Endodermal cell (in vitro differentiated cells): ENCODE data around the gene TMCC2. TPM values are rescaled to one million over a fixed set of nuclear protein-coding genes. Genes with fewer than 3 reads are reported as not detected.

Source experiments
- DNase-seq: peaks from one replicate; pipeline ENCODE4 v3.0.0-alpha.2; 2017
- H3K27ac ChIP-seq: 2 replicates; pipeline ENCODE4 v1.5.1; 2013; ENCODE audit warnings: mild to moderate bottlenecking, low read depth, low read length, moderate library complexity
- H3K27me3 ChIP-seq: 2 replicates; pipeline ENCODE4 v1.6.1; 2013; ENCODE audit warnings: mild to moderate bottlenecking, low read length, moderate library complexity; ENCODE audit not compliant: insufficient read depth, control insufficient read depth, poor library complexity, severe bottlenecking
- H3K36me3 ChIP-seq: 2 replicates; pipeline ENCODE4 v1.7.0; 2013; ENCODE audit warnings: mild to moderate bottlenecking, low read length, moderate library complexity; ENCODE audit not compliant: control insufficient read depth, insufficient read depth
- H3K4me1 ChIP-seq: one replicate; pipeline ENCODE4 v1.7.0; 2013; ENCODE audit warnings: low read length; ENCODE audit not compliant: control insufficient read depth, insufficient read depth
- H3K4me3 ChIP-seq: 2 replicates; pipeline ENCODE4 v1.5.1; 2013; ENCODE audit warnings: mild to moderate bottlenecking, low read length, moderate library complexity
- H3K9ac ChIP-seq: 2 replicates; pipeline ENCODE4 v1.6.1; 2013; ENCODE audit warnings: mild to moderate bottlenecking, low read length, moderate library complexity; ENCODE audit not compliant: poor library complexity, severe bottlenecking; ENCODE audit errors: extremely low read depth
- H3K9me3 ChIP-seq: 2 replicates; pipeline ENCODE4 v1.6.1; 2013; ENCODE audit warnings: mild to moderate bottlenecking, low read length, moderate library complexity; ENCODE audit not compliant: control insufficient read depth
- H3K27ac Mint-ChIP-seq: 2 replicates; pipeline ENCODE4 v1.8.0; 2020; ENCODE audit warnings: mixed read lengths
- H3K27me3 Mint-ChIP-seq: 2 replicates; pipeline ENCODE4 v1.8.0; 2021; ENCODE audit warnings: mild to moderate bottlenecking, mixed read lengths; ENCODE audit not compliant: insufficient read depth
- H3K36me3 Mint-ChIP-seq: 2 replicates; pipeline ENCODE4 v1.8.0; 2020; ENCODE audit warnings: low read depth, mixed read lengths
- H3K4me1 Mint-ChIP-seq: 2 replicates; pipeline ENCODE4 v1.8.0; 2020; ENCODE audit warnings: mixed read lengths
- H3K4me3 Mint-ChIP-seq: 2 replicates; pipeline ENCODE4 v1.8.0; 2020; ENCODE audit warnings: mild to moderate bottlenecking, moderate library complexity, mixed read lengths
- H3K9me3 Mint-ChIP-seq: 2 replicates; pipeline ENCODE4 v1.8.0; 2020; ENCODE audit warnings: mild to moderate bottlenecking, mixed read lengths
- CTCF ChIP-seq: fragments of 200-600 bp; sonication (generic); conservative IDR thresholded peaks from 2 replicates; pipeline ENCODE4 v1.5.0; 2021; ENCODE audit warnings: antibody characterized with exemption, mild to moderate bottlenecking
- WGBS, 2 experiments: methylation state at CpG; one replicate each; pipeline versions ENCODE4 v1.1.5 to v1.1.7; 2013; ENCODE audit warnings: missing lambda C conversion rate in 2 of 2, mixed read lengths in 1 of 2; ENCODE audit not compliant: insufficient coverage in 1 of 2, insufficient read length in 1 of 2; 5-methylcytosine and 5-hydroxymethylcytosine counted together
- total RNA-seq, 2 donors: library from RNA; stranded (reverse); fragmentation: NEBNext Ultra II Directional in 1 of 2; extraction: Animal tissue kit (Norgen Biotek cat#: 25700) in 1 of 2; gene quantifications; 2 replicates in 1 of 2; 3 replicates in 1 of 2; pipeline ENCODE4 v1.2.1, GENCODE V29; 2021

The TMCC2 gene
- total RNA-seq, 2 donors from 2014 or later = 5.2 to 5.8 TPM

GRCh38 chr1:205298191-205298994 is 70.6 kb downstream of the TMCC2 start:
- H3K27me3 ChIP-seq = no peaks in the 10 kb centered on the region
- no peaks in the 10 kb centered on the region for H3K9me3 Mint-ChIP-seq
- DNase-seq = peak; percentile 94
- H3K4me3 ChIP-seq = no peak overlapping the region
- peaks cover 39% of the 10 kb centered on the region for H3K4me1 ChIP-seq
- H3K36me3 ChIP-seq = peaks cover 12% of the 10 kb centered on the region
- no peak for TF ChIP-seq CTCF
- no peaks in the 10 kb centered on the region for H3K27me3 Mint-ChIP-seq
- H3K4me3 Mint-ChIP-seq = no peak overlapping the region
- WGBS, 2 experiments = 71 to 74% methylated on average over 7 to 9 of the region's 9 CpGs
- peak overlapping the region; percentile 31 for H3K9ac ChIP-seq
- H3K27ac Mint-ChIP-seq = peak overlapping the region; percentile 99
- peaks cover 68% of the 10 kb centered on the region for H3K4me1 Mint-ChIP-seq
- peak overlapping the region; percentile 79 for H3K27ac ChIP-seq
- no peaks in the 10 kb centered on the region for H3K9me3 ChIP-seq
- peaks cover 10% of the 10 kb centered on the region for H3K36me3 Mint-ChIP-seq

- no peaks in the 10 kb centered on the region for H3K27me3 Mint-ChIP-seq
- 76 to 84% methylated on average over 5 to 9 of the region's 9 CpGs for WGBS, 2 experiments
- H3K9me3 Mint-ChIP-seq = no peaks in the 10 kb centered on the region
- TF ChIP-seq CTCF = no peak
- H3K9ac ChIP-seq = peak overlapping the region; percentile 96
- H3K4me1 Mint-ChIP-seq = peaks cover 51% of the 10 kb centered on the region
- peaks cover 22% of the 10 kb centered on the region for H3K36me3 Mint-ChIP-seq
- H3K36me3 ChIP-seq = peaks cover 26% of the 10 kb centered on the region
- H3K4me3 Mint-ChIP-seq = peak overlapping the region; percentile 48
- H3K27ac Mint-ChIP-seq = peak overlapping the region; percentile 99
- H3K27me3 ChIP-seq = no peaks in the 10 kb centered on the region
- peaks cover 21% of the 10 kb centered on the region for H3K4me1 ChIP-seq
- DNase-seq = no peak
- H3K27ac ChIP-seq = peak overlapping the region; percentile 100
- no peaks in the 10 kb centered on the region for H3K9me3 ChIP-seq
- H3K4me3 ChIP-seq = no peak overlapping the region
Observed at GRCh38 chr1:205300149-205300548, 72.4 kb downstream of the TMCC2 start.

- Mint-ChIP-seq H3K4me3 (peak overlapping the region; percentile 48), H3K4me1 (peaks cover 39% of the 10 kb centered on the region), H3K27ac (peak overlapping the region; percentile 99), H3K27me3 (no peaks in the 10 kb centered on the region), H3K9me3 (no peaks in the 10 kb centered on the region), H3K36me3 (peaks cover 32% of the 10 kb centered on the region)
- peak overlapping the region; percentile 100 for H3K27ac ChIP-seq
- no peaks in the 10 kb centered on the region for H3K27me3 ChIP-seq
- H3K4me3 ChIP-seq = peak overlapping the region; percentile 16
- H3K36me3 ChIP-seq = peaks cover 36% of the 10 kb centered on the region
- no peaks in the 10 kb centered on the region for H3K9me3 ChIP-seq
- TF ChIP-seq CTCF = no peak
- WGBS, 2 experiments = 0% methylated on average over 5 to 14 of the region's 14 CpGs
- H3K9ac ChIP-seq = peak overlapping the region; percentile 96
- DNase-seq = peak; percentile 99
- H3K4me1 ChIP-seq = peaks cover 21% of the 10 kb centered on the region
Observed at GRCh38 chr1:205301205-205301821, 73.6 kb downstream of the TMCC2 start.
